ENCODE measurements around the gene TBC1D3B. TPM values are rescaled to one million over a fixed set of nuclear protein-coding genes. Genes with fewer than 3 reads are reported as not detected.

TBC1D3B gene
- total and polyA plus RNA-seq, 2 of the 13 experiments (the other 11 are each of a cell fraction or from before 2014, with no cell fraction given) = 1.1 to 1.8 TPM

DNA sequence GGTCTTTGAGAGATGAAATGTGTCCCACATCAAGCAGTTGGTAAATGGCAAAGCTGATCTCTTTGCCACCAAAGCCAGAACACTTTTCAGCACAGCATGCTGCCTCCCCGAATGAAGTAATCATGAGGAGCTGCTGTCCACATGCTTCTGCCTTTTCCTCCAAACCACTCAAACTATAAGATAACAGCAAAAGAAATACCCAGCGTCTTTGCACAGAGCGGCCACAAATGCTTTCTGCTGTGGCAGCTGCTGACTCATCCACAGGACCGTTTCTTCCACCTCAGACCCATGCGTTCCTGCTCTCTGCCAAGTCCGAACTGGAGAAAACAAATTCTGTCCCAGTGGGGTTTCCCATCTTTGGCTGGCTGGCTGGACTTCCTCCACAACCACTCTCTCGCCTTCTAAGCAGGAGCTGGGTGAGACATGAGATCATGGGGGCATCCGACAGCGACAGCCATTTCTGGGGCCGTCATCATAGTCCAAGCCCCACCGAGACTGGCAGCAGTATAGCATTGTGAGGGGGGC lies 27.1 kb downstream of the TBC1D3B start:
- no peak for DNase-seq (ENCODE audit: low spot score)

DNA sequence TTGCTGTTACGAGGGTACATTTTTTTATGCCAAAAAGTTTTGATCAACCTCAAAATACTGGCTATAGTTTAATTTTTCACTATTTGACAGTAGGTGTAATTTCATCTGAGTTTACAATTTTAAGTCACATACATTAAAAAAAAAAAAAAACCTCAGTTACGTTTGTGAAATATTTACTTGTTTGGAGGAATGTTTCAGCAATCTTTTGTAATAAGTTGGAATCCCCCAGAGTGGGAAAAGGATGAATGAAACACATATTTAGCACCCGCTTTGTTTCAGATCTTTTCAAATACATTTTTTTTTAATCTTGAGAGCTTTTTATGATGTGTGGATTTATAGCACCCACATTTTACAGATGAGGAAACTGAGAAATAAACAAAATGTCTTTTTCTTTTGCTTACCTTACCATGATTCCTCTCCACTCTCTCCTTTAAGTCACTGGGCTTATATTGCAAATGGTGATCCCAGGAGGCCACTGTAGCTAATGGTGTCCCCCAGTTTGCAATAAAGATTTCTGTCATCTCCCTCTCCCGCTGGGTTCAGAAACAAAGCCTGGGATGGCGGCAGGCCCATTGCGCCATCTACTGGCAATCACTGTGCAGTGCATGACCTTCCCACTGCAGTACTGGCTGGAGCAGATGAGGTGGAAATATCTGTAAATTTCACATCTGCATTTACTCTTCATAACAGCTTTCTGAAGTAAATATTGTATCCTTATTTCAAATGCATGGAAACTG lies 27.7 kb downstream of the TBC1D3B start:
- H3K36me3 ChIP-seq (replicated peaks in 1 of 2; ENCODE audit: control insufficient read depth in 1 of 2, insufficient read depth in 2 of 2, low read length in 2 of 2) = no peaks in the 10 kb centered on the region
- H3K4me1 ChIP-seq (ENCODE audit: insufficient read depth, low read length) = 0 out of 2 replicates have a peak, but pooled peaks cover 8% of the 10 kb centered on the region
- FAIRE-seq = no peak
- H3K27ac ChIP-seq (ENCODE audit: extremely low read length, insufficient read depth, low read length) = no peak overlapping the region
- in situ Hi-C loops (cut with HindIII; ENCODE audit: extremely low pct_ligation_motif_present, low pct_unique_long_range_greater_than_20kb) = loop anchor here (5.0 kb wide), 1 partner anchor 176 kb away; no protein-coding TSS in a partner anchor
- peak; percentile 28 for DNase-seq (ENCODE audit: low spot score)
- CTCF ChIA-PET (ENCODE audit: low intra/inter-chr PET ratio, low total read pairs) = interaction anchor here (1.4 to 3.1 kb wide), 5 partner anchors 77 to 299 kb away, joined by 3 to 38 read pairs (median 8); partner anchors contain the start of gene CCL16
- BruUV-seq (replicated peaks) = no TSS peak
- WGBS (ENCODE audit: low lambda C conversion rate) = 33% methylated on average over 6 of the region's 6 CpGs
- H3K79me2 ChIP-seq (ENCODE audit: insufficient read depth, low read length) = no peaks in the 10 kb centered on the region
- no peak overlapping the region for H3K9ac ChIP-seq (ENCODE audit: insufficient read depth, low read depth, low read length)
- no peak overlapping the region for H3K4me3 ChIP-seq (replicated peaks in 1 of 3; ENCODE audit: insufficient read depth in 1 of 3, low read depth in 2 of 3, low read length in 3 of 3)
- H3K27me3 ChIP-seq (ENCODE audit: control insufficient read depth in 1 of 2, insufficient read depth in 2 of 2, low read length in 2 of 2) = no peaks in the 10 kb centered on the region; a peak in 2 of 5 replicates
- POLR2A ChIA-PET = interaction anchor here (1.1 kb wide), 1 partner anchor 167 kb away, joined by 3 read pairs; the partner anchor contains the start of gene CCL16
- H3K9me3 ChIP-seq (ENCODE audit: low read length) = no peaks in the 10 kb centered on the region
- no peak overlapping the region for H3K4me2 ChIP-seq (ENCODE audit: low read depth, low read length)
- H4K20me1 ChIP-seq (ENCODE audit: insufficient read depth, low read length) = no peaks in the 10 kb centered on the region
- intact Hi-C loops (cut with micrococcal nuclease; ENCODE audit: unreplicated experiment) = loop anchor here (1.0 kb wide), 2 partner anchors 179 to 201 kb away; no protein-coding TSS in a partner anchor
- peak; percentile 90 for ATAC-seq
- H2AFZ ChIP-seq (ENCODE audit: low read length) = no peak overlapping the region
- TF ChIP-seq ZNF333 (CRISPR knock-in tag; IDR thresholded peaks at IDR 0.05; ENCODE audit: borderline replicate concordance) (no peak), ZNF614 (CRISPR knock-in tag; IDR thresholded peaks at IDR 0.05; ENCODE audit: borderline replicate concordance) (0 out of 2 replicates have a peak, but pooled peaks have one; percentile 23), CEBPB (IDR thresholded peaks at IDR 0.05; ENCODE audit: borderline replicate concordance, low read depth, low read length) (peak; percentile 34)

More for the DNA sequence above, 27.1 kb downstream of the TBC1D3B start:
- intact Hi-C loops (cut with micrococcal nuclease; ENCODE audit: unreplicated experiment) (loop anchor here (1.0 kb wide), 2 partner anchors 180 to 202 kb away; no protein-coding TSS in a partner anchor), in situ Hi-C loops (cut with HindIII; ENCODE audit: extremely low pct_ligation_motif_present, low pct_unique_long_range_greater_than_20kb) (loop anchor here (5.0 kb wide), 1 partner anchor 177 kb away; no protein-coding TSS in a partner anchor)
- Histone ChIP-seq H3K27ac (ENCODE audit: extremely low read length, insufficient read depth, low read length) (no peak overlapping the region), H4K20me1 (ENCODE audit: insufficient read depth, low read length) (no peaks in the 10 kb centered on the region), H3K4me1 (ENCODE audit: insufficient read depth, low read length) (0 out of 2 replicates have a peak, but pooled peaks cover 8% of the 10 kb centered on the region), H3K4me3 (replicated peaks in 1 of 3; ENCODE audit: insufficient read depth in 1 of 3, low read depth in 2 of 3, low read length in 3 of 3) (no peak overlapping the region), H3K4me2 (ENCODE audit: low read depth, low read length) (no peak overlapping the region), H3K79me2 (ENCODE audit: insufficient read depth, low read length) (no peaks in the 10 kb centered on the region), H2AFZ (ENCODE audit: low read length) (no peak overlapping the region), H3K27me3 (ENCODE audit: control insufficient read depth in 1 of 2, insufficient read depth in 2 of 2, low read length in 2 of 2) (no peaks in the 10 kb centered on the region; a peak in 2 of 5 replicates), H3K36me3 (replicated peaks in 1 of 2; ENCODE audit: control insufficient read depth in 1 of 2, insufficient read depth in 2 of 2, low read length in 2 of 2) (no peaks in the 10 kb centered on the region), H3K9ac (ENCODE audit: insufficient read depth, low read depth, low read length) (no peak overlapping the region), H3K9me3 (ENCODE audit: low read length) (no peaks in the 10 kb centered on the region)
- CTCF ChIA-PET (ENCODE audit: low intra/inter-chr PET ratio, low total read pairs) = interaction anchor here (1.4 to 3.1 kb wide), 5 partner anchors 77 to 300 kb away, joined by 3 to 38 read pairs (median 8); partner anchors contain the start of gene CCL16
- ATAC-seq = no peak
- 34% methylated on average over 8 of the region's 11 CpGs for WGBS (ENCODE audit: low lambda C conversion rate)
- POLR2A ChIA-PET = interaction anchor here (1.1 kb wide), 1 partner anchor 167 kb away, joined by 3 read pairs; the partner anchor contains the start of gene CCL16
- peak; percentile 17; the same call in 1 of the 2 replicates for TF ChIP-seq ZNF501 (CRISPR knock-in tag; IDR thresholded peaks at IDR 0.05)
- TF ChIP-seq, protein P1, sequence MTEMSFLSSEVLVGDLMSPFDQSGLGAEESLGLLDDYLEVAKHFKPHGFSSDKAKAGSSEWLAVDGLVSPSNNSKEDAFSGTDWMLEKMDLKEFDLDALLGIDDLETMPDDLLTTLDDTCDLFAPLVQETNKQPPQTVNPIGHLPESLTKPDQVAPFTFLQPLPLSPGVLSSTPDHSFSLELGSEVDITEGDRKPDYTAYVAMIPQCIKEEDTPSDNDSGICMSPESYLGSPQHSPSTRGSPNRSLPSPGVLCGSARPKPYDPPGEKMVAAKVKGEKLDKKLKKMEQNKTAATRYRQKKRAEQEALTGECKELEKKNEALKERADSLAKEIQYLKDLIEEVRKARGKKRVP (CRISPR knock-in tag; IDR thresholded peaks at IDR 0.05) = no peak
- no peak for FAIRE-seq
- BruUV-seq (replicated peaks) = no TSS peak
